ENCODE measurements around the gene SPEF2. TPM values are rescaled to one million over a fixed set of nuclear protein-coding genes. Genes with fewer than 3 reads are reported as not detected.
A peak's percentile ranks its signal among the peaks of the same experiment; 100 is the strongest.

SPEF2 gene
- total RNA-seq, 4 donors from 2014 or later: 1.7 to 10.0 (median 2.2) TPM

DNA sequence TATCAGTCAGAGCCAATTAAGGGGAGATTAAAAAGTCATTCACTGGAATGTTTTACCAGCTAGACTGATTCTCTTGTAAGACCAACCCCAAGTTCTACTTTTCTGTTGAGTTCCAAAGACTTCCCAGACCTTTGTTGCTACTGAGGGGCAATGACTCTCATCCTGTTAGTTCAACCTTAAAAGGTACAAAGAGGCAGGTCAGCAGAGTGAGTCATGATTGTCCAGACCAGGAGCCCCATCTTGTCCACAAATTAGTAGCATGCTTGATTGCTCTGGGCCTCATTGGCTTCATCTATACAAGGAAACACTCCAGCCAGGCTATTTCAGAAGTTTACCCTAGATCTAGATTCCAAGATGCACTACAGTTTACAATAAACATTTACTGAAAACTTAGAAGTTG, 159.1 kb downstream of the SPEF2 start:
- H3K4me3 ChIP-seq: no peak overlapping the region
- H3K9me3 ChIP-seq: no peaks in the 10 kb centered on the region
- no peak for TF ChIP-seq EP300 (IDR thresholded peaks at IDR 0.05)
- no peak for TF ChIP-seq POLR2A (IDR thresholded peaks at IDR 0.05)
- no peak for TF ChIP-seq POLR2AphosphoS5 (IDR thresholded peaks at IDR 0.05)
- no peak for DNase-seq (ENCODE audit: low spot score in 2 of 2)
- no peaks in the 10 kb centered on the region for H3K4me1 ChIP-seq
- H3K27me3 ChIP-seq: no peaks in the 10 kb centered on the region
- H3K27ac ChIP-seq: no peak overlapping the region
- no peaks in the 10 kb centered on the region for H3K36me3 ChIP-seq

DNA sequence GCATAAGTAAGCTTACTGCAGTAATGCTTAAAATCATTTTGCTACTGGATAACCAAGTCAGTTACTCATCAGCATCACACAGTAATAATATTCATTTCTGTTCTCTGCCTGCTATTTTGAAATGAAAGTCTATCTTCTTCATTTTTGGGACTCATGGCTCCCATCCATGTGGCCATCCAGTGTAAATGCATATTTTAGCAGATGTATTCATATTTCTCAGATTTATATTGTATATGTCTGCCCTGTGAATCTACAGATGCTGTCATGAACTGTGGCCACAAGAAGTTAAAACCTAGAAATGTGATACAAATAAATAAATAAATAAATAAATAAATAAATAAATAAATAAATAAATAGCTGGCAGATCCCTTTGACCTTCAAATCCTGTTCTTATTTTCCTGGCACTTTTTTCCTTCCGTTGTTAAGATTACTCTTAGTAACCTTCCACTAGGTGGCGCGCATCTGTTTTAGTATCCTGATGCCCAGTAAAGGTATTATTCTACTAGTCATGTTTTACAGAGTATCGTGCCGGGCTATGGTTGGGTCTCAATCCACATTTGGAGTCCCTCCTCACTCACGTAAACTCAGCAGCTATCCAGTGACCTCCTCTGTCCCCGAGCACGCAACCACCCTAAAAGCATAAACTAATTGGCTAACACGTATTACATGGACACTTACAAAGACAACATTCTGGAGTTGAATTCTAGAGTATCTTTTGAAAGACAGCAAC, 159.9 kb downstream of the SPEF2 start:
- Histone ChIP-seq H3K27ac (no peak overlapping the region), H3K36me3 (no peaks in the 10 kb centered on the region), H3K4me3 (no peak overlapping the region), H3K9me3 (no peaks in the 10 kb centered on the region), H3K27me3 (no peaks in the 10 kb centered on the region), H3K4me1 (no peaks in the 10 kb centered on the region)
- TF ChIP-seq EP300 (IDR thresholded peaks at IDR 0.05): no peak
- TF ChIP-seq POLR2AphosphoS5 (IDR thresholded peaks at IDR 0.05): no peak
- TF ChIP-seq, protein P1, sequence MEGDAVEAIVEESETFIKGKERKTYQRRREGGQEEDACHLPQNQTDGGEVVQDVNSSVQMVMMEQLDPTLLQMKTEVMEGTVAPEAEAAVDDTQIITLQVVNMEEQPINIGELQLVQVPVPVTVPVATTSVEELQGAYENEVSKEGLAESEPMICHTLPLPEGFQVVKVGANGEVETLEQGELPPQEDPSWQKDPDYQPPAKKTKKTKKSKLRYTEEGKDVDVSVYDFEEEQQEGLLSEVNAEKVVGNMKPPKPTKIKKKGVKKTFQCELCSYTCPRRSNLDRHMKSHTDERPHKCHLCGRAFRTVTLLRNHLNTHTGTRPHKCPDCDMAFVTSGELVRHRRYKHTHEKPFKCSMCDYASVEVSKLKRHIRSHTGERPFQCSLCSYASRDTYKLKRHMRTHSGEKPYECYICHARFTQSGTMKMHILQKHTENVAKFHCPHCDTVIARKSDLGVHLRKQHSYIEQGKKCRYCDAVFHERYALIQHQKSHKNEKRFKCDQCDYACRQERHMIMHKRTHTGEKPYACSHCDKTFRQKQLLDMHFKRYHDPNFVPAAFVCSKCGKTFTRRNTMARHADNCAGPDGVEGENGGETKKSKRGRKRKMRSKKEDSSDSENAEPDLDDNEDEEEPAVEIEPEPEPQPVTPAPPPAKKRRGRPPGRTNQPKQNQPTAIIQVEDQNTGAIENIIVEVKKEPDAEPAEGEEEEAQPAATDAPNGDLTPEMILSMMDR (IDR thresholded peaks at IDR 0.05): peak in 1 of 2 donors; percentile 58
- TF ChIP-seq POLR2A (IDR thresholded peaks at IDR 0.05): no peak
- WGBS: 22% methylated on average over 9 of the region's 9 CpGs
- DNase-seq (ENCODE audit: low spot score in 2 of 2): peak in 1 of 2 donors; percentile 83

DNA sequence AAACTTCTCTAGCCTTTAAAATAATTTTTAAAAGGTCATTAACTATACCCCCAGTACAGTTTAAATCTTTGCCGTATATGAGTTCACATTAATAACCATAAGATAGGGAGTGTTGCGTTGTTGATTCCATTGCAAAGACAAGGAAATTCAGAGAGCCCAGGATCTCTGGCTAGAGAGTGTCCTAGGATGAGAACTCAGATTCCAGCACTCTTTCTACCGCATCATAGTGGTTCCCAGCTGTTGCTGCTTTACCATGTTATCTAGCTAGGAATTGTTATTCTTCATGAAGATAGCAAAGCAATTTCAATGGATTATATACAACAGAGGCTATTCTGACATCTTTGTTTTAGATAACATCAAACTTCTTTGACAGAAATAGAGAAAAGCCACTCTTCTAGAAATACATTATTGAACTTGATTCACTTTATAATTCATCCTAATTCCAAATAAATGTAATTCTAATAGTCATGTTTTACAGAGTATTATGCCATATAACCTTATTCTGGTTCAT, 160.7 kb downstream of the SPEF2 start:
- Histone ChIP-seq H3K27me3 (no peaks in the 10 kb centered on the region), H3K4me3 (no peak overlapping the region), H3K9me3 (no peaks in the 10 kb centered on the region), H3K27ac (no peak overlapping the region), H3K4me1 (no peaks in the 10 kb centered on the region), H3K36me3 (no peaks in the 10 kb centered on the region)
- no peak for TF ChIP-seq EP300 (IDR thresholded peaks at IDR 0.05)
- TF ChIP-seq POLR2AphosphoS5 (IDR thresholded peaks at IDR 0.05): no peak
- TF ChIP-seq POLR2A (IDR thresholded peaks at IDR 0.05): no peak
- TF ChIP-seq, protein P1 (IDR thresholded peaks at IDR 0.05): no peak
- 95% methylated on average over 3 of the region's 3 CpGs for WGBS
- no peak for DNase-seq (ENCODE audit: low spot score in 2 of 2)

DNA sequence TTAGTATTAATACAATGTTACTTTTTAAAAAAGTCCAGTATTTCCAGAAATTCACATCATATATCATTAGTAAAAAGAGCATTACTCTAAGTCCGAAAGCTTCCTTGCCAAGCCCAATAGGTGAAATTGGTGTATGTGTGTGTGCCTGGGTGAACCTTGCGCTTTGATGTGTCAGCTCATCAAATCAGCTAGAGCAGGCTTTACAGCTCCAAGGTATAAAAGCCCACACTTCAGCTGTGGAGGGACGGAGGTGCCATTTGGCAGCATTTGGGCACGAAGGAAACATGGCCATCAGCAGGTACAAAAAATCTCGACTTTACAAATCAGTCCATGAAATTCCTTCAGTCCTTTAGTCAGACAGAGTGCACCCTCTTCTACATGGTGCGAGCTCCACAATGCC, 162.6 kb downstream of the SPEF2 start:
- no peaks in the 10 kb centered on the region for H3K9me3 ChIP-seq
- no peaks in the 10 kb centered on the region for H3K4me1 ChIP-seq
- 88% methylated on average over 6 of the region's 6 CpGs for WGBS
- H3K36me3 ChIP-seq: no peaks in the 10 kb centered on the region
- no peak overlapping the region for H3K4me3 ChIP-seq
- TF ChIP-seq, protein P1 (IDR thresholded peaks at IDR 0.05): no peak
- TF ChIP-seq POLR2AphosphoS5 (IDR thresholded peaks at IDR 0.05) (no peak), POLR2A (IDR thresholded peaks at IDR 0.05) (no peak), EP300 (IDR thresholded peaks at IDR 0.05) (no peak)
- no peak for DNase-seq (ENCODE audit: low spot score in 2 of 2)
- no peaks in the 10 kb centered on the region for H3K27me3 ChIP-seq
- H3K27ac ChIP-seq: no peak overlapping the region

DNA sequence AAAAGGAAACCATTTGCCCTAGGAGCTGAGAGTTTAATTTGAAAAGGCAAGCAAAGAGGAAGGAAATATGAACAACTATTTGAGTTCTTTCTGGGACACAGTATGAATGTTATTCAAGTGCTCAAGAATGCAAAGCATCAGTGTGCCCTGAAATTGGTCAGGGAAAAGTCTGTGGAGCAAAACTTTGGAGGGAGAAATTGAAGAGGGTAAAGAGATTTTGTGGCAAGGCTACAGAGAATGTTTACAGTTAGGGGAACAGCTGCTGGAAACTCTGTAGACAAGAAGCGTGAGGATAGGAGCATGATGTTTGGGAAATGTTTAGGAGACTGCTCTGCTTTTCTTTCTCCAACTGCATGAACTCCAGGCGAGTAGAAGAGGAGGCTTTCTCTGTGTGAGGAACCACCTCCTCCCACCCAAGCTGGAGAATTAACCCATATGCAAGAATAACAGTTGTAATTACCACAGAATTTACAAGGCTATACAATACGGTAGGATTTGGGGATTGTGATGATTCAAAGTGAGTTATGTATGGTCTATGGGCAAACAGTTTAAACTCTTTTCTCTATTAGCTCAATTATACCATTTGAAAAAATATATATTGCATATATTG, 163.6 kb downstream of the SPEF2 start:
- no peaks in the 10 kb centered on the region for H3K27me3 ChIP-seq
- H3K4me1 ChIP-seq: no peaks in the 10 kb centered on the region
- no peak overlapping the region for H3K27ac ChIP-seq
- 58% methylated on average over 3 of the region's 3 CpGs for WGBS
- H3K9me3 ChIP-seq: no peaks in the 10 kb centered on the region
- H3K4me3 ChIP-seq: no peak overlapping the region
- no peaks in the 10 kb centered on the region for H3K36me3 ChIP-seq
- no peak for DNase-seq (ENCODE audit: low spot score in 2 of 2)
- TF ChIP-seq, protein P1 (IDR thresholded peaks at IDR 0.05): no peak
- TF ChIP-seq POLR2AphosphoS5 (IDR thresholded peaks at IDR 0.05): no peak
- TF ChIP-seq EP300 (IDR thresholded peaks at IDR 0.05): no peak

Data from suprapubic skin (tissue), 4 donors.